Measurements from ENCODE around the gene PHACTR1.

PHACTR1 gene

GRCh38 chr6:12803486-12803885, 86.9 kb downstream of the PHACTR1 start:
- DNase-seq (ENCODE audit: low read depth), result no peak

DNA sequence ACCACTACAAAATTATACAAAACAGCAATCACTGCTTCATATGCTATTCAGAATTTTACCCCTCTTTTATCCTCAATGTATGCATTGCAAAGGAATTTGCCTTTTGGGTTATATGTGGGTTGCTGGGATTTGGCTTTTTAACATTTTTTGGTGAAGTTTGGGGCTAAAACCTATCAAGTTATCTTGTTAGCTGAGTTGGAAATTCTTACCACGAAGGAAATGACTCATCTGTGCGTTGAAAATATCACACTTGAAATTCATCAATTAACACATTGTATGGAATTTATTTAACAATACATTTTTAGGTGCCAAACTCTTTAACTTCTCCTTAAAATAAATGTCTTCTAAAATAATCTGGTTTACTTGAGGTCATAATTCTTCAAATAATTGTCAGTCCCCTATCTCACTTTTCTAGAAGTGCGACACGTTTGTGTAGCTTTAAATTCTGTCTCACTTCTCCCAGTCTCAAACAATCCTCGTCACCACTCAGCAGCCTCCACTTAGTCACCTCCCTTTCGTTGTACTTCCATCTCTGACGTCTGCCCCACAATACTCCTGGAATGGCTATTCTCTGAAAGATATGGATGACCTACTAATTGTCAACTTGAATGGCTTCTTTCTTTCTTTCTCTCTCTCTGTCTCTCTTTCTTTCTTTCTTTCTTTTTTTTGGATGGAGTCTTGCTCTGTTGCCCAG, 88.5 kb downstream of the PHACTR1 start:
- DNase-seq (ENCODE audit: low read depth), result no peak

DNA sequence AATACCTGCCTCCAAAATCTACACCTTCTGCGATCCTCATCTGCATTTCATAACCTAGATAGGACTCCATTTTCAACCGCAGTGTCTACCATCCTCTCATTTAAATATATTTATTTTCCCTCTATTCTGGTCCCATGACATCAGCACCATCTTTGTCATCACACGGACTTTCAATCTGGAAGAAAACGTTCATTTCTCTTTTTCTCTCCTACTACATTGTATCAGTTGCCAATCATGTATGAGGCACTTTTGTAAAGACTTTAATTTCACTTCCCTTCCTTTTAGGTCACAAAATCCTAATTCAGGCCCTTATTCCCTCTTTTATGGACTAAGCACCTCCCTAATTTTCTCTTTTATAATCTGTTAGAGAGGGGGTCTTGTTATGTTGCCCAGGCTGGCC, 89.6 kb downstream of the PHACTR1 start:
- no peak for DNase-seq (ENCODE audit: low read depth)

- no peak for DNase-seq (ENCODE audit: low read depth)
Measured at GRCh38 chr6:12806796-12807195, 90.2 kb downstream of the PHACTR1 start.

DNA sequence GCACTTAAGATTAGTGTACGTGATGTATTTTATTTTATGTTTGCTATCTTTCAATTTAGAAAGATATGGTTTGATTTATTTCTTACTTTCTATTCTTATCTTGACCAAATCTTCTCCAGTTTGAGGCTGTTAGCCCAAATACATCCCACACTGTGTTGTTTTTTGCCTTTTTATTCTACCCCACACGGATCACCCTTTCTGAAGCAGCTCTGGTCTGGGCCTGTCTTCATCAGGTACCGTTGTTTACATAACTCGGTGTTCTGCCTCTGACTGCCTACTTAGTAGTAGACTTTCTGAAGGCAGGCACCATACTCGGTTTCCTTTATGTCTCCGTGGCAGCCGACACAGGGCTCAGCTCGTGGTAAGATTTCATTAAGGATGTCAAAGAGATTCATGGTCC, 95.0 kb downstream of the PHACTR1 start:
- no peak for DNase-seq (ENCODE audit: low read depth)

- DNase-seq (ENCODE audit: low read depth), result no peak
Measured at GRCh38 chr6:12813321-12813720, 96.8 kb downstream of the PHACTR1 start.

DNA sequence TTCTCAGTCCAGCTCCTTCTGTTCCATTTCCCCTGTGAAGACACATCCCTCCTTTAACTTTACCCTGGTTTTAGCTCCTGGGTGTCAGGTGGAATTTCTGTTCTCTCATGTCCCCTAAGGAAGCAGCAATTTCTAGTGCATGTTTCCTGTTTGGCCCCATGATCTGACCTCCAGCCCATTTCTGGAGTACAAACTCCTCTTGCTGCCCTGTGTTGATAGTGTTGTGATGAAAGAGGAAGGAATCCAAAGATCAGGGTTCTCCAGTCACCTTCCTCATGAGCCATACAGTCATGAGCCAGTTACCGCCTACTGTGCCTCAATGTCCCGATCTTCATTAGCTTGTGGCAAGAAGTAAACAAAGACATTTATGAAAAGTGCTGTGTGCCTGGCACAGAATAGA, 97.4 kb downstream of the PHACTR1 start:
- no peak for DNase-seq (ENCODE audit: low read depth)

GRCh38 chr6:12815089-12815488, 98.5 kb downstream of the PHACTR1 start:
- DNase-seq (ENCODE audit: low read depth), result no peak

DNA sequence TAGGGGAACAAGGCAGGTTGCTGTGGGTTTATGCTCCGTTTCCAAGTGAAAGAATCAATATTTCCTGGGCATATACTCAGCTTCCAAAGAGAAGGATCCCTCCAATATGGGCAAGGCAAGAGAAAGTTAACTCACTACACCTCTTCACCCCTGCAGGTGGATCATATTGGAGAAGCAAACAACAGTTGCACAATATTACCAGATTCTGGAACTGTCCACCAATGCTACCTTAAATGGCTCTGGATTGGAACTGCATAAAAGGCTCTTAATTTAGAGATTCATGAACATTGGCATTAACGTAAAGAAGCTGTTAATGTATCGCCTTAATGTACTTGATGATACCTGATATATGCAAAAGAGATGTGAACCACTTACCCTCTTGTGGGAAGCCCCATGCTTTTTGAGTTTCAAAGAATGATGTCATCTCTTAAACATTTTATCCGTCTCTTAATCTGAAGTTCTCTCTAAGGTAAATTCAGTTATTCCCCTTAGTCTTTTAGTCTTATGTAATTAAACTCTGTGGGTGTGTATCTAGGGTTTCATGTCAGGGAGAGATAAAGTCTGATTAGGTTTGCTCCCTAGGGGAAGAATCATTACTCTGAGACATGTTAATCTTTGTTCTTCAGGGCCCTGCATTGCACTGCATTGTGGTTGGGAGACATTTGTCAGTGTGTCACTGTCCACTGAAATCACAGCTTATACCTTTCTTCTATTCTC, 99.5 kb downstream of the PHACTR1 start:
- no peak for DNase-seq (ENCODE audit: low read depth)

GRCh38 chr6:12818324-12818723, 101.8 kb downstream of the PHACTR1 start:
- DNase-seq (ENCODE audit: low read depth), result no peak

- no peak for DNase-seq (ENCODE audit: low read depth)
Measured at GRCh38 chr6:12823847-12824246, 107.3 kb downstream of the PHACTR1 start.

GRCh38 chr6:12826584-12826983, 110.0 kb downstream of the PHACTR1 start:
- DNase-seq (ENCODE audit: low read depth), result no peak

DNA sequence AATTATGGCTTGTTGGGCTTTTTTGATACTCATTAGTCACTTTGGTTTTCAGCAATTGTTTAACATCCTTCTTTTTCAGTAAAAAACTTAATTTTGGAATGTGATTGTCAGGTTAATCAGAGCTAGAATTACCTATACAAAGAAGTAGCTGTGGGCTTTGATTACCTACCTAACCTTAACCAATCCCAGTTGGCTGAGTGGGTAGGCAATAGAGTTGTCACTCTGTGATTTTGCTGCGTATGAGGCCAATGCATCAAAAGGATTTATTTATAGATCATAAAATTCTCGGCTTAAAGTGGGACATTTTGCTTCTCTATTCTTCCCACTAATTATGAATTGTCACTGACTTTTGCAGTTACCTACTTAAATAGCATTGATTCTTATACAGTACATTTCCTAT, 111.4 kb downstream of the PHACTR1 start:
- DNase-seq (ENCODE audit: low read depth), result no peak

- no peak for DNase-seq (ENCODE audit: low read depth)
Measured at GRCh38 chr6:12832226-12832735, 115.7 kb downstream of the PHACTR1 start.

- no peak for DNase-seq (ENCODE audit: low read depth)
Measured at GRCh38 chr6:12836009-12836408, 119.4 kb downstream of the PHACTR1 start.

- no peak for DNase-seq (ENCODE audit: low read depth)
Measured at GRCh38 chr6:12841619-12842018, 125.1 kb downstream of the PHACTR1 start.

DNA sequence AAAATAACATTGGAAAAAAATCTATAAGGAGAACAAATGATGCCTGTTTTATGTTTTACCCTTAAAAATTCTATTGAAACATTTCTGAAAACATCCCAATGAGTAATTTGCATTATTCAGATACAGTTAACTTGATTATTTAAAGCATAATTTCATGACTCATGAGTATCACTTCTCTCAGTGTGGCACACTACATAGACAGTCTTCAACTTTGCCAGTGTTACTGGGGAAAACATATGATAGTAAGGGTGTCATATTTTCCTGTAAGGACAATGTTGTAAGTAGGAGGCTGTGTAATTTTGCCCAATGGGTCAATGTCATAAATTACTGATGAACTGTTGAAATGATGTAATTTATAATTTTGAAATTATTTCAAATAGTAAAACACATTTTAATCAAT, 125.5 kb downstream of the PHACTR1 start:
- DNase-seq (ENCODE audit: low read depth), result no peak

DNA sequence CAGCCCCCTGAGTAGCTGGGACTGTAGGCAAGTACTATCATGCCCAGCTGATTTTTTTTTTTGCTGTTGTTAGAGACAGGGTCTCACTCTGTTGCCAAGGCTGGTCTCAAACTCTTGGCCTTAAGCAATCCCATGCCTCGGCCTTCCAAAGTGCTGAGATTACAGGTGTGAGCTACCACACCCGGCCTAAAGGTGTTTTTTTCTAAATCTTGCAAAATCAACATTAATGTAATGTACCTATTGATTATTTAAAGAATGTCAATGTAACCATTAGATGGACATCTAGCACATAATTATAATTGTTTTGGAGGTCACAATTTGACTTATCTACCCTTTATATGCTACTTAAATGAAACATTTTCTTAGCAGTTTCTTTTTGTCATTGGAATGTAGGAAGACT, 126.1 kb downstream of the PHACTR1 start:
- no peak for DNase-seq (ENCODE audit: low read depth)

DNA sequence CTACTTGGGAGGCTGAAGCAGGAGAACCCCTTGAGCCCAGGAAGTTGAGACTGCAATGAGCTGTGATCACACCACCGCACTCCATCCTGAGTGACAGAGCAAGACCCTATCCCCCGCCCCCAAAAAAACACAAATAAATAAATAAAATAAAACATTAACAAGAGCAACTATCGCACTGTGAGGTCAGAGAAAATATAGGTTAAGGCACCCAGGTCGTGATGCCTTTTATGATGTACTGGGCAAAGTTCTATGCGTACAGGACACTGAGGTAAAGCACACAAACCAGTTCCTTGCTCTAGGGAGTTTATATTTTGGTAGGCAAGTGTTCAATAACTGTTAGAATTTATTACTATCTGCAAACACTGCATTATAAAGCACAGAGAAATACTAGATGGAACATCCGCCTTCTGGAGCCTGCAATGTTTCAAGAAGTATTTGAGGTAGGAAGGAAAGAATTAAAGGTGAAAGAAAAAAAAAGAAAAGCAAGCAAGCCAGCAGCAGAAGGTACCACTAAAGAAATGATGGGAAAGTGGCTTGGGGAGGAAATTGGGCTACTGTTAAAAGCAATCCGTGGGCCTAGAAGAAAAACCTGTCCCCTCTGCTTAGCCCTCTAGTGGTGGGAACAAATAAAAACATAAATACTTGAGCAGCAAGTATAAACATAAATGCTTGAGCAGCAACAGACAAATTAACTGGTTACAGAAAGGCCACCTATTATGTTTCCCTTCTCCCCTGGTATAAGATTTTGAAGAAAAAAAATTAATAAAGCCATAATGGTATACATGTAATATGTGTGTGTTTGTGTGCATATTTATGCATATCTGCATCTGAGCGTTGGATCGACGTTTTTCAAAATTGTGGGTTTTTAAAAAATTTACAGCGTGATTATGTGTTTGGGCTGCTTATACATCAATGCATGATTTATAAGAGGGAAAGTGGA, 128.0 kb downstream of the PHACTR1 start:
- no peak for DNase-seq (ENCODE audit: low read depth)

DNA sequence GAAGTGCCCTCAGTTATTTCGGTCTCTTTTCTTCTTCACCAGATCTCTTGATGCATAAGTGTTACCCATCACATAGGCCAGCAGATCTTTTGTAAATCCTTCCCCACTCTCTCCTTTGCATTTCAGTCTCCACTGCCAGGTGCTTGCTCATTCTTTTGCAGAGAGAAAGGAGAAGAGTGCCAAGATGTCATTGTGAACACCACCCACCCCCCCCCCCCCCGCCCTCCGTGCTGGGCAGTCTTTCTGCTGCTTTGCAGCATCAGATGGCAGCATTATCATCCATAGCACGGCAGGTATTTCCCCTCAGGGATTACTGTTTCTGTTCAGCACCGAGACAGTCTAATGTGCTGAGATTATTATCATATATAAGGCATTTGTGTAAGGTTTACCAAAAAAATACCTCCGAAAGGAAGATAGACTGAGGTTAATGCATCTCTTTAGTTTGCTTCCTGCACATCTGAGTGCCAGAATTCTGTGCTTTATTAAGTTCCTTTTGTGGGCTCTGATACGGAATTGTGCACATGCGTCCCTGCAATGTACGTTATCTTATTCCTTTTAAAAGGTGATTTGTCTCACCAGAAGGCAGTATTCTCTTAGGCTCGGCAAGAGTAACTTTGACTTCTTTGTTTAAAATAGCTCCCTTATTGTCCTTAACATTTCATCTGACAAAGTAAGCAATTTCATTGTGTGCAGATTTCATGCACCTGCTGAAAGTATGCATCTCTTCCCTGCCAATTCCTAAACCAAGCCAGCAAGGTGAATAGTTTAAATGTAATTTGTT, 128.8 kb downstream of the PHACTR1 start:
- no peak for DNase-seq (ENCODE audit: low read depth)

DNA sequence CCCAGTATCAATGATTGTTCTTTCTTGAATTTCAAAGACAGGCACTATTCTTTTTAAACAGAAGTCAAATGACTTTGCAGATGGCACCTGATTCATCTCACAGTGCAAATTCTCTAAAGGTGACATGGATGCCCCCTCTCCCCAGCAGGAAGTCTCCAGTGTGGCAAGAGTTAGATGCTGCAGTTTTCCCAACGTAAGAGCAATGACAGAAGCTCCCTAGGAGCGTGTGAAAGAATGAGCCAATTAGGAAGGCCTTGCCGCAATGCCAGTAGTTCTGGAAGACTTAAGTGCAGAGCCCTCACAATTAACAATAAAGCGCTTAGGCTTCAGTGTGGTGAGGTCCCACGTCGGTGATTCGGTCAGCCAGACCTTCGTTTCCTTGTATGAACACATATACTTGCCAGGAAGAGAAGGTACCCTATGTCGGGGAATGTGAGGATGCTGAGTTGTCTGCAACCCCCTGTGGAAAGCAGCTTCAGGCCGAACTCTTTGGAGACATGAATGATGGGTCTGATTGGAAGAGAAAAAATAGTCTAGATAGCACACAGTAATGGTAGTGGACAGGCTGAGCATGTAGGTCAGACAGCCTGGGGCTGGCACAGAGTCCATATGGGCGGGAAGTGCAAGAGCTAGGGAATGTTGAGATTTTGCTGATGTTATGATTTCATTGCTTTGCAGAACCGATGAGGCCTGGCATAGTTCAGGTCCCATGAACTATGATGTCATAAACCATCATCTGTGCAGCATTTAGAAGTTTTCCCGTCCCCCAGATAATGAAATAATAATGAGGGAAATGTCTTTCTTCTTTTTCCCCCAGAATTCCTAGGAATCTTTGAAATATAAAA, 132.6 kb downstream of the PHACTR1 start:
- no peak for DNase-seq (ENCODE audit: low read depth)
